Limb (tissue), 2 donors: ENCODE measurements around the gene C14orf93.

Source experiments
- DNase-seq, 2 donors: peaks; one replicate each; pipeline ENCODE4 v3.0.0-alpha.2; 2016; ENCODE audit errors: extremely low spot score in 2 of 2

C14orf93 gene

GRCh38 chr14:22995889-22996625 lies 13.9 kb downstream of the C14orf93 start:
- DNase-seq = no peak

GRCh38 chr14:22994762-22995275 lies 15.1 kb downstream of the C14orf93 start:
- DNase-seq = peak; percentile 51 to 63

- DNase-seq = no peak
Observed at GRCh38 chr14:22993517-22993916, 16.4 kb downstream of the C14orf93 start.

GRCh38 chr14:22991852-22992251 lies 18.1 kb downstream of the C14orf93 start:
- DNase-seq = no peak

- DNase-seq = no peak
Observed at GRCh38 chr14:22987291-22987690, 22.7 kb downstream of the C14orf93 start.

GRCh38 chr14:22986508-22987054 lies 23.4 kb downstream of the C14orf93 start:
- DNase-seq = peak; percentile 84 to 91

- no peak for DNase-seq
Observed at GRCh38 chr14:22985894-22986507, 23.9 kb downstream of the C14orf93 start.

DNA sequence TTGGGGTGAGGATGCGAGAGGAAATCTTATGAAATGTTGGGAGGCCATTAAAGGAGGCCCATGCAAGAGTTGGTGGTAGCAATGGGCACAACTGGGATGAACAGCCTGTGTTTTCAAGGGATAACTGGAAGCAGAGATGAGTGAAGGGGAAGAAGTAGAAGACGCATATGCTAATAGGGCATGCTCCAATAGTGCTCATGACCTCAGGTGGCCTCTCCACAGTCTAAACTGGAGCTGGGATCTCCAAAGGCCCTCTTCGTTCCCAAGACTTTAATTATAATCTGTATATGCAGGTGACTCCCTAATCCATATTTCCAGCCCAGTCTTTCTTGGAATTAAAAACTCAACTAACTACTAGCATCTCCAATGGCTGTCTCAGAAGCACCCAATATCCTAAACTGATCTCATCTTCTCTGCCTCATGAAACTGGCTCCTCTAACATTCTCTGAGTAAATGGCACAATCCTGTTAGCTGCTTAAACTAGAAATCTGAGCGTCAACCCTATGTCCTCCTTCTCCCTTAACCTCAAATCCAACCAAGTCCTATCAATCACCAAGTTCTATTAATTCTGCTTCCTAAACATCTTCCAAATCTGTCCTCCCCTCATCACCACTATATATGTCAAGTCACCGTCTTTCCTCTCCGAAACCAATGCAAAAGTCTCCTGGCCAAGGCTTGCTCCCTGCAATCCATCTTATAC lies 24.8 kb downstream of the C14orf93 start:
- no peak for DNase-seq

GRCh38 chr14:22982477-22983245 lies 27.3 kb downstream of the C14orf93 start, which contains the start of gene AJUBA:
TSS of gene AJUBA (minus strand) at chr14:22982551. CDS start at chr14:22982266, 285 bp downstream.
- DNase-seq = peak; percentile 93

DNA sequence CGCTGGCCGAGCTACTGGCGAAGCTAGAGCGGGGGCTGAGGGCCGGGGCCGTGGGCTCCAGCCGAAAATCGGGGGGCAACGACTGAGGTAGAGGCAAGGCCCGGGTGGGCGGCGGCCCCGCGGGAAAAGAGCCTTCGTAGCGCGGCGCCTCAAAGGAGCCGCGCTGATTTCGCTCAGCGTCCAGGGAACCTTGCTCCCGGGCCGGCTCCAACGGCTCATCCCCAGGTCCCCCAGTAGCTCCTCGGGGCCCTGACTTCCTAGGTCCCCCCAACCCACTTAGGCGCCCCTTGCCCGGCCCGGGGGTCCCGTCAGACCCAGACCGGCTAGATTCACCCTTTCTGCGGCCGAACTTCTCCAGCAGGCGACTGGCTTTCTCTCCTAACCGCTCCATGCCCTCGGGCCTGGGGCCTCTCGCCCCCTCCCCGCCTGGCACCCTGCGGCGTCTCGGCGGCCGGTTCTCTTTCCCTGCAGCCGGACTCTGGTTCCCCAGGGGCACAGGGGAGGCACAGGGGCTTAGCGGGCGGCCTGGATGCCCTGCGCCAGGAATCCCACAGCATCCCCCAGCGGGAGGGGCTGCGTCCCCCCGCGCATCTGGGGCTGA lies 28.0 kb downstream of the C14orf93 start:
- DNase-seq = peak in 1 of 2 donors; percentile 60

DNA sequence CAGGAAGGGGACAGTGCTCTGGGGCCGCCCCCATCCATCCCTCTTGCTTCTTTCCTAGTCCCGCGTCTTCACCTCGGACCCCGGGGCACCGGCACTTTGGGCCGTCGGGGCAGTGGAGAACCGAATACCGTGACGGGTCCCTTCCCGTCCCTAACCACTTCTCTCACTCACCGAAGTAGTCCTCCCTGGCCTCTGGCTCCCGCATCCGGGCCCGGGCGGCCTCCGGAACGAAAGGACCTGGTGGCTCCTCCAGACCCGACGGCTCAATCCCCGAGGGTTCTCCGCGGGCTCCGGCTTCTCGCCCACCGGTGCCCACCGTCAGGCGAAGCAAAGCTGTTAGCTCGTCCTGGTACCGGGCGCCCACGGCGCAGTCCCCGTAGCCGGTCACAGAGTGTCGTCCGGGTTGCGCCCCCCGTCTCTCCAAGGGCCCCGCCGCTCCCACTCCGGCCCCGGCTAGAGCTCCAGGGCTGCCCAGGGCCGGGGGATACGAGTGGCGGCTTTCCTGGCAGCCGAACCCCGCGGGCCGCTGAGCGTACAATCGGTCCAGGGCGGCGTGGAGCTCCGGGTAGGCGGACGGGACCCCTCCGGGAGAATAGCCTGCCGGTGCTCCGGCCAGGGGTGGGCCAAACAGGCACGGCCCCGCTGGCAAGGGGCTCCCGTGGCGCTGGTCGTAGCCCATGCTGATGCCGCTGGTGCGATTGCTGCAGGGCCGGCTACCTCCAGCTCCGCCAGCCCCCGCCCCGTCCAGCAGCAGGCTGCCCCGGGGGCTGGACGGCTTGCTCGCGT lies 28.7 kb downstream of the C14orf93 start:
- no peak for DNase-seq

DNA sequence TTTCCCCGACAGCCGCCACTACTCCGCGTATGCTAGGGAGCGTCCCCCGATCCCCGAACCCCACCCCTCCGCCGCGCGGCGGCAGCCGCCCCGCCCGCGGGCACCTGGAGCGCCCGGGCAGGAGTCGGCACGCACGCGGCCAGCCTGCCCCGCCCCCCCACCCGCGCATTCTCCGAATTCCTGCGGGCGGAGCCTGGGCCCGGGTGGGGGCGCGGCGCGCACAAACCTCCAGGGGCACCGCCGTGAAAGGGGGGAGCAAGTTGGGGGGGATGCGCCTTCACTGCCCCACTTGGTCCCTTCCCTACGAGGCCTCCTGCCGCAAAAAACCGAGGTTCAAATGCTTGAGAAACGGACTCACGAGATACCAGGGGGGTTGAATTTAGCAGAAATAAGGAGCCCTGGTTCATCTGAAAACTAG lies 29.3 kb downstream of the C14orf93 start:
- DNase-seq = peak in 1 of 2 donors; percentile 84

DNA sequence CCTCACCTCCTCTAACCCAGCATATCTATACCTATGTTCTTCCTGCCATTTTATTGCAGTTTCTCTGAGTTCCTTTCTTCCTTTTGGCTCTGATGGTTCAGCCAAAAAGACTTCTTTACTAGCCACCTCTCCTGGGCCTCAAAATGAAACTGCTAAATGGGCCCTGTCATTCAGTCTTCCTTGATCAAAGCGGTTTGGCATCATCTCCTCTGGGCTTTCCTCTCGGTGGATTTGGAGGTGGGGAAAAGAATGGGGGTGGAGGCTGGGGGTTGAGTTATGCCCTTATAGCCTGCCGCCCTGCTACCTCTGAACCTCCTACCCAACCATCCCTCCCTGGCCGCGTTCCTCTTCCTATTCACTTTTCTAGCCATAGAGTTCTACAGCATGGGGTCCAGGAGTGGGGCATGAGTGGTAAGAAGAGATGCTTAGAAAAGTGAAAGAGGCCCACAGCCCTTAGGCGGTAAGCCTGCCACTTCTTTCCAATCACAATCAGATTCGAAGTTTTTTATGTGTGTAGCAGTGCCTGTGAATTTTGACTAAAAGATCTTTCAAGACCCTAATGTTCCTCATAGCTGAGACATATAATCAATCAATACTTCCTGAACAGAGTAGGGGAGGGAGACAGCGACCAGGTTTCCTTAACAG lies 30.1 kb downstream of the C14orf93 start:
- DNase-seq = no peak

- peak in 1 of 2 donors; percentile 67 for DNase-seq
Observed at GRCh38 chr14:22978981-22979671, 30.8 kb downstream of the C14orf93 start.

GRCh38 chr14:22978487-22978837 lies 31.5 kb downstream of the C14orf93 start:
- DNase-seq = no peak

- peak; percentile 71 to 85 for DNase-seq
Observed at GRCh38 chr14:22977684-22978486, 32.1 kb downstream of the C14orf93 start.

DNA sequence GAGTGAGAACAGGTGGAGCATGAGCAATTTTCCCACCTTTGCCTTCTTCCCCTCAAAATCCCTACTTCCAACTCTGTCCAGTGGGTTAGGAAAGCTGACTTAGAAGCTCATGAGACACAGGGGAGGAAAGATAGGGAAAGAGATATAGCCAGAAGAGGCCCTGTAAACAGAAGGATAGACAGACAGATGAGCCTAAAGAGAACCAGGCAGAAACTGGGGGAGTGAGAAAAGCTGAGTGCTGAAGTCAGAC lies 32.6 kb downstream of the C14orf93 start:
- no peak for DNase-seq
